A549 (cell line): ENCODE measurements around the gene NID1.

Source experiments
- JUNB ChIP-seq: fragments of >200 bp; sonication (Bioruptor Twin); formaldehyde crosslinking; IDR thresholded peaks from 2 replicates; pipeline ENCODE4 v1.6.1; 2016
- REST ChIP-seq: fragments of 200-600 bp; sonication (generic); IDR thresholded peaks from 2 replicates; pipeline ENCODE4 v1.6.1; 2016; ENCODE audit warnings: antibody characterized with exemption, mild to moderate bottlenecking, moderate library complexity

GRCh38 chr1:236086537-236086936 is 21.6 kb upstream of the NID1 start:
- no peak for TF ChIP-seq JUNB
- no peak for TF ChIP-seq REST
